GM23248 (cell line): ENCODE results near the gene CDK5. TPM values are rescaled to one million over a fixed set of nuclear protein-coding genes. Genes with fewer than 3 reads are reported as not detected.

Source experiments
- DNase-seq: peaks from one replicate; pipeline ENCODE4 v3.0.0-alpha.2; 2015
- H2AFZ ChIP-seq: fragments of 200-600 bp; sonication (generic); 2 replicates; pipeline ENCODE4 v1.6.1; 2016; ENCODE audit warnings: antibody characterized with exemption
- H3F3A ChIP-seq: fragments of 200-600 bp; sonication (generic); 2 replicates; pipeline ENCODE4 v1.6.1; 2016; ENCODE audit warnings: mild to moderate bottlenecking, antibody characterized with exemption, mixed run types; ENCODE audit not compliant: insufficient read depth
- H3K27ac ChIP-seq: fragments of 200-600 bp; sonication (generic); 2 replicates; pipeline ENCODE4 v1.5.1; 2016; ENCODE audit warnings: mild to moderate bottlenecking
- H3K27me3 ChIP-seq: fragments of 200-600 bp; sonication (generic); replicated peaks from 2 replicates; pipeline ENCODE4 v1.6.1; 2016; ENCODE audit warnings: mild to moderate bottlenecking; ENCODE audit not compliant: insufficient read depth
- H3K36me3 ChIP-seq: fragments of 200-600 bp; sonication (generic); 2 replicates; pipeline ENCODE4 v1.6.1; 2016; ENCODE audit warnings: low read depth, mild to moderate bottlenecking
- H3K4me1 ChIP-seq: fragments of 200-600 bp; sonication (generic); 2 replicates; pipeline ENCODE4 v1.6.1; 2016; ENCODE audit warnings: mild to moderate bottlenecking; ENCODE audit not compliant: insufficient read depth
- H3K4me2 ChIP-seq: fragments of 200-600 bp; sonication (generic); one replicate; pipeline ENCODE4 v1.6.1; 2016; ENCODE audit warnings: mild to moderate bottlenecking; ENCODE audit not compliant: unreplicated experiment
- H3K4me3 ChIP-seq: fragments of 200-600 bp; sonication (generic); 2 replicates; pipeline ENCODE4 v1.5.1; 2016; ENCODE audit warnings: mild to moderate bottlenecking
- H3K79me2 ChIP-seq: fragments of 200-600 bp; sonication (generic); 2 replicates; pipeline ENCODE4 v1.6.1; 2016; ENCODE audit warnings: mild to moderate bottlenecking; ENCODE audit not compliant: insufficient read depth
- H3K9ac ChIP-seq: fragments of 200-600 bp; sonication (generic); 2 replicates; pipeline ENCODE4 v1.6.1; 2016; ENCODE audit warnings: mild to moderate bottlenecking
- H3K9me2 ChIP-seq: fragments of 200-600 bp; sonication (generic); 2 replicates; pipeline ENCODE4 v1.6.1; 2016; ENCODE audit warnings: mixed run types, mild to moderate bottlenecking, moderate library complexity; ENCODE audit not compliant: insufficient read depth
- H3K9me3 ChIP-seq: fragments of 200-600 bp; sonication (generic); one replicate; pipeline ENCODE4 v1.6.1; 2017; ENCODE audit warnings: low read depth
- H4K20me1 ChIP-seq: fragments of 200-600 bp; sonication (generic); 2 replicates; pipeline ENCODE4 v1.6.0; 2016; ENCODE audit not compliant: insufficient read depth
- EZH2 ChIP-seq: fragments of 200-600 bp; sonication (generic); IDR thresholded peaks from 2 replicates; pipeline ENCODE4 v1.6.1; 2018; ENCODE audit warnings: antibody characterized with exemption, mild to moderate bottlenecking; ENCODE audit not compliant: insufficient read depth, poor library complexity, severe bottlenecking
- EZH2phosphoT487 ChIP-seq: fragments of 200-600 bp; sonication (generic); IDR thresholded peaks from 2 replicates; pipeline ENCODE4 v1.6.1; 2018; ENCODE audit warnings: antibody characterized with exemption, moderate library complexity, mild to moderate bottlenecking, low read depth; ENCODE audit not compliant: insufficient read depth
- WGBS, 2 experiments: methylation state at CpG; one replicate each; pipeline ENCODE4 v1.1.6; 2015 to 2017; ENCODE audit warnings: low lambda C conversion rate in 2 of 2, low coverage in 1 of 2; ENCODE audit errors: missing lambda C conversion rate in 2 of 2; 5-methylcytosine and 5-hydroxymethylcytosine counted together
- in situ Hi-C: fragments of 300-500 bp; cut with MboI; formaldehyde crosslinking; loops from 2 replicates; pipeline ENCODE4 v1.15.0; 2020
- polyA plus RNA-seq: library from polyadenylated mRNA; unstranded; fragments of >200 nt; fragmentation: Nextera tagmentation; extraction: Ambion mirVana; gene quantifications from 2 replicates; pipeline ENCODE4 v1.2.1, GENCODE V29; 2016
- total RNA-seq: library from RNA; depleted of rRNA; stranded (reverse); fragments of >200 nt; shearing (Covaris generic); gene quantifications from 2 replicates; pipeline ENCODE4 v1.2.3, GENCODE V29; 2014

CDK5 gene
- total and polyA plus RNA-seq, 2 experiments from 2014 or later = 27.6 to 27.7 TPM

- WGBS, 2 experiments = 94 to 96% methylated on average over 14 of the region's 14 CpGs
- Histone ChIP-seq H3K9me3 (no peaks in the 10 kb centered on the region), H3K4me1 (peaks cover 28% of the 10 kb centered on the region), H3K27ac (no peak overlapping the region), H3K27me3 (no peaks in the 10 kb centered on the region), H3K9ac (no peak overlapping the region), H3K36me3 (peaks cover 8% of the 10 kb centered on the region; the same call in 1 of the 2 replicates), H3K9me2 (no peaks in the 10 kb centered on the region), H4K20me1 (no peaks in the 10 kb centered on the region; the same call in 1 of the 2 replicates), H3F3A (no peaks in the 10 kb centered on the region; the same call in 1 of the 2 replicates), H2AFZ (no peak overlapping the region), H3K4me2 (no peak overlapping the region), H3K4me3 (no peak overlapping the region), H3K79me2 (peaks cover 40% of the 10 kb centered on the region)
- in situ Hi-C loops = no loop called here
- no peak for TF ChIP-seq EZH2
- no peak for TF ChIP-seq EZH2phosphoT487
- no peak for DNase-seq
These were observed 7.8 kb upstream of the CDK5 start for GRCh38 chr7:151065516-151065915.

- H3K79me2 ChIP-seq = peaks cover 46% of the 10 kb centered on the region
- H3K9me2 ChIP-seq = no peaks in the 10 kb centered on the region
- H3K27ac ChIP-seq = no peak overlapping the region
- no peak overlapping the region for H3K4me2 ChIP-seq
- H4K20me1 ChIP-seq = no peaks in the 10 kb centered on the region; the same call in 1 of the 2 replicates
- no peak for TF ChIP-seq EZH2
- TF ChIP-seq EZH2phosphoT487 = no peak
- H2AFZ ChIP-seq = no peak overlapping the region
- no peak for DNase-seq
- 81 to 86% methylated on average over 6 of the region's 6 CpGs for WGBS, 2 experiments
- H3K4me1 ChIP-seq = peaks cover 28% of the 10 kb centered on the region
- in situ Hi-C loops = no loop called here
- H3K4me3 ChIP-seq = no peak overlapping the region
- H3K27me3 ChIP-seq = no peaks in the 10 kb centered on the region
- H3K9me3 ChIP-seq = no peaks in the 10 kb centered on the region
- H3K9ac ChIP-seq = no peak overlapping the region
- H3K36me3 ChIP-seq = peaks cover 8% of the 10 kb centered on the region; the same call in 1 of the 2 replicates
- no peaks in the 10 kb centered on the region; the same call in 1 of the 2 replicates for H3F3A ChIP-seq
These were observed 7.3 kb upstream of the CDK5 start for GRCh38 chr7:151064993-151065392.

- in situ Hi-C loops = no loop called here
- no peak for DNase-seq
- H3K27ac ChIP-seq = no peak overlapping the region
- 89 to 96% methylated on average over 13 to 15 of the region's 18 CpGs for whole genome bisulfite sequencing, 2 experiments
- no peak overlapping the region for H3K4me2 ChIP-seq
- no peak overlapping the region for H2AFZ ChIP-seq
- no peak overlapping the region for H3K4me3 ChIP-seq
- peaks cover 8% of the 10 kb centered on the region; the same call in 1 of the 2 replicates for H3K36me3 ChIP-seq
- H3K9me2 ChIP-seq = no peaks in the 10 kb centered on the region
- peaks cover 28% of the 10 kb centered on the region for H3K4me1 ChIP-seq
- H3K27me3 ChIP-seq = no peaks in the 10 kb centered on the region
- no peaks in the 10 kb centered on the region; the same call in 1 of the 2 replicates for H4K20me1 ChIP-seq
- H3K79me2 ChIP-seq = peaks cover 48% of the 10 kb centered on the region
- H3K9ac ChIP-seq = no peak overlapping the region
- no peaks in the 10 kb centered on the region; the same call in 1 of the 2 replicates for H3F3A ChIP-seq
- no peaks in the 10 kb centered on the region for H3K9me3 ChIP-seq
- TF ChIP-seq EZH2 = no peak
- TF ChIP-seq EZH2phosphoT487 = no peak
These were observed 6.8 kb upstream of the CDK5 start for GRCh38 chr7:151064454-151064853.

- Histone ChIP-seq H3K9me2 (no peaks in the 10 kb centered on the region), H3K79me2 (peaks cover 48% of the 10 kb centered on the region), H3K36me3 (peaks cover 8% of the 10 kb centered on the region; the same call in 1 of the 2 replicates), H3K4me3 (peak overlapping the region; percentile 56; the same call in 1 of the 2 replicates), H3K9me3 (no peaks in the 10 kb centered on the region), H2AFZ (no peak overlapping the region), H3F3A (peaks cover 10% of the 10 kb centered on the region), H3K27ac (peak overlapping the region; percentile 94), H3K4me2 (peak overlapping the region; percentile 82), H3K27me3 (no peaks in the 10 kb centered on the region), H3K4me1 (peaks cover 36% of the 10 kb centered on the region), H3K9ac (peak overlapping the region; percentile 66), H4K20me1 (no peaks in the 10 kb centered on the region; the same call in 1 of the 2 replicates)
- in situ Hi-C loops = no loop called here
- no peak for TF ChIP-seq EZH2phosphoT487
- TF ChIP-seq EZH2 = no peak
- 3 to 6% methylated on average over 3 to 9 of the region's 11 CpGs for WGBS, 2 experiments
- DNase-seq = peak; percentile 90
These were observed 5.5 kb upstream of the CDK5 start for GRCh38 chr7:151063212-151063561.
